Right lobe of liver (tissue), 6 donors: ENCODE data around the gene SMIM31. TPM values are rescaled to one million over a fixed set of nuclear protein-coding genes. Genes with fewer than 3 reads are reported as not detected.

ENCODE experiments used
- ATAC-seq, 4 donors: fragments of 200-7000 bp; cut with Tn5 transposase; one replicate each; pipeline ENCODE4 v1.9.1; 2020; ENCODE audit warnings: mild to moderate bottlenecking in 4 of 4, moderate library complexity in 4 of 4
- DNase-seq, 3 donors: peaks; one replicate each; pipeline ENCODE4 v3.0.0-alpha.2; 2020
- H3K27ac ChIP-seq, 3 donors: fragments of 200-600 bp; one replicate each; pipeline ENCODE4 v1.8.0; 2022
- H3K27me3 ChIP-seq, 2 donors: fragments of 200-600 bp; one replicate each; pipeline ENCODE4 v1.8.0; 2022
- H3K36me3 ChIP-seq, 4 donors: fragments of 200-600 bp; sonication (generic) in 1 of 4; one replicate each; pipeline versions ENCODE4 v1.5.1 to v1.8.0; 2017 to 2022; ENCODE audit warnings: control low read depth in 1 of 4
- H3K4me1 ChIP-seq, 4 donors: fragments of 200-600 bp; sonication (generic) in 1 of 4; one replicate each; pipeline versions ENCODE4 v1.5.1 to v1.8.0; 2017 to 2022; ENCODE audit warnings: control low read depth in 1 of 4
- H3K4me3 ChIP-seq, 3 donors: fragments of 200-600 bp; one replicate each; pipeline ENCODE4 v1.8.0; 2022
- H3K9me3 ChIP-seq, 4 donors: fragments of 200-600 bp; sonication (generic) in 1 of 4; one replicate each; pipeline versions ENCODE4 v1.5.1 to v1.8.0; 2017 to 2022; ENCODE audit warnings: control low read depth in 1 of 4
- CTCF ChIP-seq, 4 donors: fragments of 200-600 bp in 3 of 4; fragments of 450-650 bp in 1 of 4; IDR thresholded peaks; one replicate each; pipeline versions ENCODE4 v1.5.1 to v1.8.0; 2016 to 2022; ENCODE audit warnings: antibody characterized with exemption in 4 of 4, mild to moderate bottlenecking in 2 of 4
- POLR2A ChIP-seq: fragments of 450-650 bp; IDR thresholded peaks from one replicate; pipeline ENCODE4 v1.6.1; 2017; ENCODE audit warnings: antibody characterized with exemption, mild to moderate bottlenecking
- WGBS: methylation state at CpG from one replicate; pipeline ENCODE4 v1.1.6; 2018; ENCODE audit warnings: low coverage, low lambda C conversion rate; ENCODE audit not compliant: insufficient coverage; ENCODE audit errors: missing lambda C conversion rate; 5-methylcytosine and 5-hydroxymethylcytosine counted together
- intact Hi-C, 2 donors: fragments of 100-400 bp; cut with DNase I; formaldehyde crosslinking; loops; one replicate each; pipeline versions ENCODE4 v1.11.2 to v1.14.1; 2022
- total RNA-seq, 6 experiments: library from RNA; depleted of rRNA in 2 of 6; stranded (reverse); fragments of >200 nt in 2 of 6; fragmentation: NEBNext Ultra II Directional in 3 of 6; extraction: Animal tissue kit (Norgen Biotek cat#: 25700) in 3 of 6; gene quantifications; one replicate each; pipeline versions ENCODE4 v1.1.0 to v1.2.4, GENCODE V29; 2016 to 2023
- donor health status: DM: no; HTN: yes; CAD: no.
- donor health status: DM: no; HTN: no; CAD: no.
- donor health status: DM: no; HTN: no; CAD: no.
- donor health status: DM: no; HTN: yes; CAD: no.
- donor health status: DM: no; HTN: yes; CAD: no.

The SMIM31 gene
- total RNA-seq, 6 experiments from 2014 or later: 0.71 TPM; not detected in 5

- Histone ChIP-seq H3K9me3 (no peaks in the 10 kb centered on the region), H3K36me3 (no peaks in the 10 kb centered on the region), H3K27me3 (no peaks in the 10 kb centered on the region), H3K27ac (no peak overlapping the region), H3K4me3 (no peak overlapping the region), H3K4me1 (no peaks in the 10 kb centered on the region)
- WGBS: 83% methylated on average over 2 of the region's 3 CpGs
- intact Hi-C loops: no loop called here
- no peak for TF ChIP-seq POLR2A
- TF ChIP-seq CTCF (IDR thresholded peaks at IDR 0.05): no peak
- no peak for DNase-seq
- no peak for ATAC-seq
Measured at GRCh38 chr4:164780839-164781238, 26.9 kb downstream of the SMIM31 start.

GRCh38 chr4:164783976-164784375 is 30.0 kb downstream of the SMIM31 start:
- TF ChIP-seq CTCF (IDR thresholded peaks at IDR 0.05): no peak
- no peak for TF ChIP-seq POLR2A
- WGBS: 69% methylated on average over 6 of the region's 6 CpGs
- no peak overlapping the region for H3K27ac ChIP-seq

GRCh38 chr4:164789047-164789446 is 35.1 kb downstream of the SMIM31 start:
- TF ChIP-seq POLR2A (no peak), CTCF (IDR thresholded peaks at IDR 0.05) (no peak)
- Histone ChIP-seq H3K9me3 (no peaks in the 10 kb centered on the region), H3K27ac (no peak overlapping the region), H3K36me3 (no peaks in the 10 kb centered on the region), H3K27me3 (no peaks in the 10 kb centered on the region), H3K4me3 (no peak overlapping the region), H3K4me1 (no peaks in the 10 kb centered on the region)
- 79% methylated on average over 1 of the region's 1 CpG for WGBS
- DNase-seq (no peak), ATAC-seq (no peak)
- intact Hi-C loops: no loop called here

More at GRCh38 chr4:164783976-164784375, 30.0 kb downstream of the SMIM31 start:
- DNase-seq: no peak
- Histone ChIP-seq H3K36me3 (no peaks in the 10 kb centered on the region), H3K4me3 (no peak overlapping the region), H3K27me3 (no peaks in the 10 kb centered on the region), H3K4me1 (no peaks in the 10 kb centered on the region), H3K9me3 (no peaks in the 10 kb centered on the region)
- no peak for ATAC-seq
- intact Hi-C loops: no loop called here

GRCh38 chr4:164790249-164790648 is 36.3 kb downstream of the SMIM31 start:
- intact Hi-C loops: no loop called here
- Histone ChIP-seq H3K4me3 (no peak overlapping the region), H3K27ac (no peak overlapping the region), H3K4me1 (no peaks in the 10 kb centered on the region), H3K9me3 (no peaks in the 10 kb centered on the region), H3K27me3 (no peaks in the 10 kb centered on the region), H3K36me3 (no peaks in the 10 kb centered on the region)
- no peak for TF ChIP-seq CTCF (IDR thresholded peaks at IDR 0.05)
- TF ChIP-seq POLR2A: no peak
- DNase-seq (no peak), ATAC-seq (no peak)

GRCh38 chr4:164799410-164799809 is 45.5 kb downstream of the SMIM31 start:
- TF ChIP-seq POLR2A (no peak), CTCF (IDR thresholded peaks at IDR 0.05) (no peak)
- Histone ChIP-seq H3K36me3 (no peaks in the 10 kb centered on the region), H3K27me3 (no peaks in the 10 kb centered on the region), H3K4me1 (no peaks in the 10 kb centered on the region), H3K27ac (no peak overlapping the region), H3K9me3 (no peaks in the 10 kb centered on the region), H3K4me3 (no peak overlapping the region)
- 52% methylated on average over 2 of the region's 2 CpGs for WGBS
- ATAC-seq (no peak), DNase-seq (no peak)
- intact Hi-C loops: no loop called here
